Esophagus mucosa (tissue), 1 donor: ENCODE data around the gene HSPA8. TPM values are rescaled to one million over a fixed set of nuclear protein-coding genes. Genes with fewer than 3 reads are reported as not detected.
"Not testable (repeated sequence)": the region's sequence is repeated elsewhere in the genome, so short reads cannot be mapped to it uniquely, and the experiment has no call there.

Experiments
- ATAC-seq: fragments of 200-7000 bp; cut with Tn5 transposase; one replicate; pipeline ENCODE4 v1.9.1; 2020
- total RNA-seq: library from RNA; stranded (reverse); gene quantifications from one replicate; pipeline ENCODE4 v1.2.4, GENCODE V29; 2023
- donor health status: DM: yes; HTN: yes; CAD: no.

HSPA8 gene
- total RNA-seq = 681 TPM

- ATAC-seq = peak; percentile 40
These were observed at the start of gene HSPA8 for GRCh38 chr11:123061403-123062157. Gene HSPA8, minus strand, starts transcription at chr11:123062136. Its CDS starts 812 bp downstream, at chr11:123061324.

- peak; percentile 60 for ATAC-seq
These were observed 49.5 kb upstream of the HSPA8 start for GRCh38 chr11:123111465-123111864.

GRCh38 chr11:123110397-123110796 lies 48.5 kb upstream of the HSPA8 start:
- ATAC-seq = no peak

GRCh38 chr11:123107945-123108495 lies 46.1 kb upstream of the HSPA8 start:
- ATAC-seq = no peak

- ATAC-seq = no peak
These were observed 42.8 kb upstream of the HSPA8 start for GRCh38 chr11:123104697-123105096.

GRCh38 chr11:123103326-123103980 lies 41.5 kb upstream of the HSPA8 start:
- peak; percentile 31 for ATAC-seq

- ATAC-seq = no peak
These were observed 38.6 kb upstream of the HSPA8 start for GRCh38 chr11:123100379-123101085.

GRCh38 chr11:123098990-123099389 lies 37.1 kb upstream of the HSPA8 start:
- no peak for ATAC-seq

GRCh38 chr11:123093739-123094138 lies 31.8 kb upstream of the HSPA8 start:
- no peak for ATAC-seq

GRCh38 chr11:123091506-123091905 lies 29.6 kb upstream of the HSPA8 start:
- ATAC-seq = no peak

GRCh38 chr11:123090168-123090567 lies 28.2 kb upstream of the HSPA8 start:
- ATAC-seq = not testable (repeated sequence)

GRCh38 chr11:123088896-123089295 lies 27.0 kb upstream of the HSPA8 start:
- not testable (repeated sequence) for ATAC-seq

- not testable (repeated sequence) for ATAC-seq
These were observed 25.7 kb upstream of the HSPA8 start for GRCh38 chr11:123087657-123088056.

- ATAC-seq = no peak
These were observed 24.4 kb upstream of the HSPA8 start for GRCh38 chr11:123086305-123086704.

- no peak for ATAC-seq
These were observed 23.6 kb upstream of the HSPA8 start for GRCh38 chr11:123085497-123085896.

GRCh38 chr11:123084454-123084853 lies 22.5 kb upstream of the HSPA8 start:
- no peak for ATAC-seq

GRCh38 chr11:123083623-123084029 lies 21.7 kb upstream of the HSPA8 start:
- ATAC-seq = peak; percentile 79

GRCh38 chr11:123082977-123083376 lies 21.0 kb upstream of the HSPA8 start:
- ATAC-seq = no peak

GRCh38 chr11:123080015-123080414 lies 18.1 kb upstream of the HSPA8 start:
- no peak for ATAC-seq

- no peak for ATAC-seq
These were observed 14.5 kb upstream of the HSPA8 start for GRCh38 chr11:123076484-123076883.

- no peak for ATAC-seq
These were observed 11.6 kb upstream of the HSPA8 start for GRCh38 chr11:123073343-123074057.

- ATAC-seq = no peak
These were observed 10.8 kb upstream of the HSPA8 start for GRCh38 chr11:123072762-123073161.
